H9 (cell line): Measurements from ENCODE around the gene GLRA1. TPM values are rescaled to one million over a fixed set of nuclear protein-coding genes. Genes with fewer than 3 reads are reported as not detected.

Experiments used
- DNase-seq: peaks from one replicate; pipeline ENCODE4 v3.0.0-alpha.2; 2017
- H2AFZ ChIP-seq: one replicate; pipeline ENCODE4 v1.6.1; 2013; ENCODE audit warnings: mild to moderate bottlenecking, low read length, control low read depth, moderate library complexity
- H2AK5ac ChIP-seq: 2 replicates; pipeline ENCODE4 v1.6.1; 2013; ENCODE audit warnings: low read length, control low read depth, mixed read lengths; ENCODE audit not compliant: insufficient read length
- H2BK120ac ChIP-seq: one replicate; pipeline ENCODE4 v1.6.1; 2013; ENCODE audit warnings: low read depth, mild to moderate bottlenecking, low read length, control low read depth, inconsistent platforms; ENCODE audit not compliant: poor library complexity, severe bottlenecking
- H2BK12ac ChIP-seq: 2 replicates; pipeline ENCODE4 v1.6.1; 2013; ENCODE audit warnings: low read length, control low read depth, mixed read lengths, low read depth; ENCODE audit not compliant: insufficient read length
- H2BK15ac ChIP-seq: 2 replicates; pipeline ENCODE4 v1.6.1; 2013; ENCODE audit warnings: low read depth, low read length, control low read depth
- H2BK20ac ChIP-seq: one replicate; pipeline ENCODE4 v1.6.1; 2013; ENCODE audit warnings: low read depth, mild to moderate bottlenecking, low read length, control low read depth, inconsistent platforms; ENCODE audit not compliant: poor library complexity, severe bottlenecking
- H2BK5ac ChIP-seq: 2 replicates; pipeline ENCODE4 v1.6.1; 2013; ENCODE audit warnings: low read length, control low read depth, mixed read lengths; ENCODE audit not compliant: insufficient read length
- H3K14ac ChIP-seq: 2 replicates; pipeline ENCODE4 v1.6.1; 2013; ENCODE audit warnings: low read length, control low read depth; ENCODE audit not compliant: insufficient read depth
- H3K18ac ChIP-seq: 2 replicates; pipeline ENCODE4 v1.6.1; 2013; ENCODE audit warnings: low read depth, mild to moderate bottlenecking, mixed read lengths, low read length, control low read depth; ENCODE audit not compliant: insufficient read length
- H3K23ac ChIP-seq: 2 replicates; pipeline ENCODE4 v1.6.1; 2013; ENCODE audit warnings: low read length, control low read depth, mixed read lengths, low read depth; ENCODE audit not compliant: insufficient read length
- H3K23me2 ChIP-seq: 2 replicates; pipeline ENCODE4 v1.6.1; 2013; ENCODE audit warnings: low read depth, mild to moderate bottlenecking, mixed read lengths, low read length, control low read depth; ENCODE audit not compliant: insufficient read length, poor library complexity, severe bottlenecking
- H3K27ac ChIP-seq: 2 replicates; pipeline ENCODE4 v1.5.1; 2013; ENCODE audit warnings: low read length, control low read depth, mixed read lengths, low read depth; ENCODE audit not compliant: insufficient read length
- H3K27me3 ChIP-seq: 2 replicates; pipeline ENCODE4 v1.6.1; 2013; ENCODE audit warnings: low read length, control low read depth, inconsistent platforms; ENCODE audit not compliant: insufficient read depth
- H3K4ac ChIP-seq: 2 replicates; pipeline ENCODE4 v1.6.1; 2013; ENCODE audit warnings: low read depth, mild to moderate bottlenecking, control low read depth, inconsistent platforms, low read length, moderate library complexity
- H3K4me1 ChIP-seq: 2 replicates; pipeline ENCODE4 v1.6.1; 2013; ENCODE audit warnings: low read length, control low read depth, inconsistent platforms; ENCODE audit not compliant: insufficient read depth
- H3K4me2 ChIP-seq: 2 replicates; pipeline ENCODE4 v1.6.1; 2013; ENCODE audit warnings: low read length, control low read depth, mixed read lengths; ENCODE audit not compliant: insufficient read length, insufficient read depth
- H3K56ac ChIP-seq: 2 replicates; pipeline ENCODE4 v1.6.1; 2013; ENCODE audit warnings: low read depth, mild to moderate bottlenecking, mixed read lengths, low read length, control low read depth; ENCODE audit not compliant: insufficient read length
- H3K79me1 ChIP-seq: 2 replicates; pipeline ENCODE4 v1.6.1; 2013; ENCODE audit warnings: low read depth, mild to moderate bottlenecking, moderate library complexity, low read length, control low read depth, inconsistent platforms; ENCODE audit not compliant: insufficient read depth, poor library complexity, severe bottlenecking
- H3K79me2 ChIP-seq: 2 replicates; pipeline ENCODE4 v1.6.1; 2013; ENCODE audit warnings: low read length, control low read depth, inconsistent platforms; ENCODE audit not compliant: insufficient read depth
- H3K9ac ChIP-seq: 2 replicates; pipeline ENCODE4 v1.6.1; 2013; ENCODE audit warnings: low read length, control low read depth, mixed read lengths; ENCODE audit not compliant: insufficient read length; ENCODE audit errors: extremely low read depth
- H3K9me3 ChIP-seq: one replicate; pipeline ENCODE4 v1.6.1; 2013; ENCODE audit warnings: low read depth, low read length, inconsistent platforms; ENCODE audit not compliant: control insufficient read depth
- H3T11ph ChIP-seq: one replicate; pipeline ENCODE4 v1.6.1; 2013; ENCODE audit warnings: mild to moderate bottlenecking, low read length, control low read depth, inconsistent platforms
- H4K20me1 ChIP-seq: one replicate; pipeline ENCODE4 v1.6.1; 2013; ENCODE audit not compliant: control insufficient read depth, insufficient read length, insufficient read depth
- H4K5ac ChIP-seq: 2 replicates; pipeline ENCODE4 v1.6.1; 2013; ENCODE audit warnings: low read depth, mild to moderate bottlenecking, mixed read lengths, low read length, control low read depth; ENCODE audit not compliant: insufficient read length
- H4K8ac ChIP-seq: replicated peaks from 2 replicates; pipeline ENCODE4 v1.6.1; 2013; ENCODE audit warnings: low read length, control low read depth, mixed read lengths, low read depth; ENCODE audit not compliant: insufficient read length
- H4K91ac ChIP-seq: 2 replicates; pipeline ENCODE4 v1.6.1; 2013; ENCODE audit warnings: low read depth, mild to moderate bottlenecking, moderate library complexity, mixed read lengths, low read length, control low read depth; ENCODE audit not compliant: insufficient read length
- H3K27ac Mint-ChIP-seq, 3 experiments: 2 replicates in 2 of 3; 3 replicates in 1 of 3; pipeline ENCODE4 v1.8.0; 2020 to 2021; ENCODE audit warnings: mixed read lengths in 3 of 3, mild to moderate bottlenecking in 1 of 3, moderate library complexity in 1 of 3
- H3K27me3 Mint-ChIP-seq: 2 replicates; pipeline ENCODE4 v1.8.0; 2021; ENCODE audit warnings: low read depth, mild to moderate bottlenecking, moderate library complexity, mixed read lengths
- H3K36me3 Mint-ChIP-seq, 3 experiments: 2 replicates in 2 of 3; 3 replicates in 1 of 3; pipeline ENCODE4 v1.8.0; 2020 to 2021; ENCODE audit warnings: low read depth in 3 of 3, mixed read lengths in 3 of 3; ENCODE audit not compliant: insufficient read depth in 1 of 3
- H3K4me1 Mint-ChIP-seq, 2 experiments: 2 replicates each; pipeline ENCODE4 v1.8.0; 2020; ENCODE audit warnings: mixed read lengths in 2 of 2
- H3K4me3 Mint-ChIP-seq, 2 experiments: 2 replicates in 1 of 2; 3 replicates in 1 of 2; pipeline ENCODE4 v1.8.0; 2020 to 2021; ENCODE audit warnings: mild to moderate bottlenecking in 2 of 2, mixed read lengths in 2 of 2, moderate library complexity in 1 of 2
- H3K9me3 Mint-ChIP-seq, 2 experiments: 2 replicates in 1 of 2; 3 replicates in 1 of 2; pipeline ENCODE4 v1.8.0; 2020; ENCODE audit warnings: mild to moderate bottlenecking in 2 of 2, mixed read lengths in 2 of 2, moderate library complexity in 1 of 2
- CTCF ChIP-seq: fragments of 200-600 bp; sonication (generic); conservative IDR thresholded peaks from 3 replicates; pipeline ENCODE4 v1.8.0; 2021; ENCODE audit warnings: antibody characterized with exemption, mild to moderate bottlenecking
- WGBS: extraction: QIAGEN DNeasy Blood & Tissue Kit; methylation state at CpG from one replicate; pipeline ENCODE4 v1.1.7; 2013; ENCODE audit warnings: missing lambda C conversion rate, low lambda C conversion rate, mixed read lengths; ENCODE audit not compliant: insufficient read length; ENCODE audit errors: extremely low coverage; 5-methylcytosine and 5-hydroxymethylcytosine counted together
- total RNA-seq: library from RNA; stranded (reverse); gene quantifications from 2 replicates; pipeline ENCODE4 v1.2.1, GENCODE V29; 2021

The GLRA1 gene
- total RNA-seq, 1 experiment from 2014 or later = not detected

GRCh38 chr5:151953833-151954232 lies 29.2 kb upstream of the GLRA1 start:
- Histone ChIP-seq H4K8ac (no peak overlapping the region), H3K4me1 (no peaks in the 10 kb centered on the region), H3K79me1 (no peaks in the 10 kb centered on the region), H3K27me3 (no peaks in the 10 kb centered on the region), H2BK15ac (no peak overlapping the region), H2AFZ (no peak overlapping the region), H3K9ac (no peak overlapping the region), H3K18ac (no peak overlapping the region), H2BK5ac (no peak overlapping the region), H2BK12ac (no peak overlapping the region), H3K9me3 (no peaks in the 10 kb centered on the region), H4K20me1 (no peaks in the 10 kb centered on the region), H4K5ac (no peak overlapping the region), H3K56ac (no peak overlapping the region), H2AK5ac (no peak overlapping the region), H3T11ph (no peak overlapping the region), H3K4me2 (no peak overlapping the region), H2BK20ac (no peak overlapping the region), H3K4ac (no peak overlapping the region), H3K14ac (no peak overlapping the region), H3K27ac (no peak overlapping the region), H3K23me2 (no peaks in the 10 kb centered on the region), H2BK120ac (no peak overlapping the region), H3K23ac (no peak overlapping the region), H4K91ac (no peak overlapping the region), H3K79me2 (no peaks in the 10 kb centered on the region)
- H3K27me3 Mint-ChIP-seq = peaks cover 8% of the 10 kb centered on the region
- WGBS = no CpG with 5 or more reads among the region's 1 CpG
- DNase-seq = no peak
- no peak overlapping the region for H3K27ac Mint-ChIP-seq
- TF ChIP-seq CTCF = no peak
- no peak overlapping the region for H3K4me3 Mint-ChIP-seq
- H3K36me3 Mint-ChIP-seq = no peaks in the 10 kb centered on the region
- H3K9me3 Mint-ChIP-seq = no peaks in the 10 kb centered on the region
- H3K4me1 Mint-ChIP-seq = peaks cover 0 to 8% of the 10 kb centered on the region in 2 experiments; a peak in 3 of 4 replicates
